ENCODE measurements around the gene PKDREJ. TPM values are rescaled to one million over a fixed set of nuclear protein-coding genes. Genes with fewer than 3 reads are reported as not detected.
A peak's percentile ranks its signal among the peaks of the same experiment; 100 is the strongest.

The PKDREJ gene
- total and polyA plus RNA-seq, 2 of the 4 experiments (the other 2 are of a cell fraction) = 0.02 TPM; not detected in 1

GRCh38 chr22:46224044-46224897 lies 38.9 kb downstream of the PKDREJ start:
- in situ Hi-C loops (cut with MboI; ENCODE audit: low sequenced_read_pairs) (no loop called here), dilution Hi-C loops (cut with HindIII; ENCODE audit: low sequenced_read_pairs, unreplicated experiment) (no loop called here), intact Hi-C loops (cut with micrococcal nuclease) (no loop called here)
- Histone ChIP-seq H3K18ac (ENCODE audit: low read depth, low read length) (no peak overlapping the region), H2BK5ac (ENCODE audit: low read depth, low read length, poor library complexity, severe bottlenecking) (no peak overlapping the region), H2BK20ac (ENCODE audit: low read depth, low read length) (no peak overlapping the region), H3K23ac (ENCODE audit: low read depth, low read length) (no peak overlapping the region), H4K5ac (ENCODE audit: low read depth, low read length) (no peak overlapping the region), H3K14ac (replicated peaks; ENCODE audit: low read depth, low read length) (no peak overlapping the region), H3K4me1 (ENCODE audit: control insufficient read depth, insufficient read depth, low read length) (no peaks in the 10 kb centered on the region), H3K9ac (ENCODE audit: low read depth, low read length) (no peak overlapping the region), H3K4ac (ENCODE audit: low read depth, low read length) (no peak overlapping the region), H3K4me2 (ENCODE audit: low read depth, low read length) (no peak overlapping the region), H2BK120ac (ENCODE audit: low read depth, low read length) (no peak overlapping the region), H3K27me3 (ENCODE audit: control insufficient read depth, insufficient read depth, low read length) (no peaks in the 10 kb centered on the region), H4K91ac (ENCODE audit: insufficient read depth, low read depth, low read length) (no peak overlapping the region), H4K20me1 (ENCODE audit: insufficient read depth, low read length) (no peaks in the 10 kb centered on the region), H3K27ac (ENCODE audit: insufficient read depth, low read length) (no peak overlapping the region), H2BK15ac (ENCODE audit: low read depth, low read length) (no peak overlapping the region), H3K36me3 (ENCODE audit: control insufficient read depth, insufficient read depth, low read length) (peaks cover 18% of the 10 kb centered on the region), H3K4me3 (ENCODE audit: insufficient read depth, low read depth, low read length) (no peak overlapping the region), H2AK5ac (ENCODE audit: low read depth, low read length) (no peak overlapping the region), H4K8ac (ENCODE audit: low read depth in 2 of 2, low read length in 2 of 2) (no peak overlapping the region), H3K9me3 (ENCODE audit: control insufficient read depth, insufficient read depth, low read length) (no peaks in the 10 kb centered on the region), H3K56ac (ENCODE audit: extremely low read depth, insufficient read depth, low read length) (no peak overlapping the region), H3K9me1 (ENCODE audit: insufficient read depth, low read length) (peaks cover 19% of the 10 kb centered on the region), H2AK9ac (replicated peaks; ENCODE audit: low read depth, low read length, poor library complexity) (no peak overlapping the region), H3K79me1 (ENCODE audit: low read depth in 1 of 2, low read length in 2 of 2) (no peaks in the 10 kb centered on the region), H2AFZ (replicated peaks; ENCODE audit: low read length, poor library complexity) (peak overlapping the region; percentile 36)
- DNase-seq (no peak), ATAC-seq (ENCODE audit: low read depth) (no peak)
- no TSS peak for BruUV-seq (replicated peaks)
- ChIA-PET CTCF (no interaction called here), POLR2A (ENCODE audit: unreplicated experiment) (interaction anchor here (0.6 kb wide), 1 partner anchor 1017 kb away, joined by 6 read pairs; no protein-coding TSS in a partner anchor)
- WGBS, 2 experiments (ENCODE audit: extremely low coverage in 2 of 2, insufficient read length in 1 of 2) = 80% methylated on average over 6 of the region's 23 CpGs; no CpG with 5 or more reads in 1 of the 2 experiments
- TF ChIP-seq ELK1 (IDR thresholded peaks at IDR 0.05; ENCODE audit: borderline replicate concordance, low read depth, low read length) = no peak
- no peak for TF ChIP-seq CHD1 (IDR thresholded peaks at IDR 0.05; ENCODE audit: low read depth, low read length)
- no peak for TF ChIP-seq RFX5 (IDR thresholded peaks at IDR 0.05; ENCODE audit: low read depth, low read length)
- TF ChIP-seq BHLHE40 (IDR thresholded peaks at IDR 0.05; ENCODE audit: low read depth, low read length) = no peak
- TF ChIP-seq MAFK (IDR thresholded peaks at IDR 0.05; ENCODE audit: low read depth, low read length) = no peak
- no peak for TF ChIP-seq MXI1 (IDR thresholded peaks at IDR 0.05; ENCODE audit: borderline replicate concordance, low read depth, low read length)
- TF ChIP-seq SMC3 (IDR thresholded peaks at IDR 0.05; ENCODE audit: low read depth, low read length) = no peak
- no peak for TF ChIP-seq MAZ (IDR thresholded peaks at IDR 0.05; ENCODE audit: borderline replicate concordance, low read depth, low read length)
